GM12878 (cell line): ENCODE results near the gene HK2.

ENCODE experiments used
- ASH2L ChIP-seq: fragments of 300-600, 200-600 bp; sonication (generic); IDR thresholded peaks from 2 replicates; pipeline ENCODE4 v1.6.1; 2017; ENCODE audit warnings: low read depth, mild to moderate bottlenecking, borderline replicate concordance
- NFYB ChIP-seq: IDR thresholded peaks from 2 replicates; pipeline ENCODE4 v1.6.1; 2011; ENCODE audit warnings: low read depth, mild to moderate bottlenecking, low read length, improper control_type of control experiment, moderate library complexity; ENCODE audit not compliant: insufficient read depth
- SRF ChIP-seq, 2 experiments: IDR thresholded peaks; 2 replicates each; pipeline ENCODE4 v1.6.1; 2011; ENCODE audit warnings: low read depth in 2 of 2, low read length in 2 of 2, mild to moderate bottlenecking in 1 of 2, moderate library complexity in 1 of 2
- TCF12 ChIP-seq: IDR thresholded peaks from 2 replicates; pipeline ENCODE4 v1.6.1; 2011; ENCODE audit warnings: low read depth, mild to moderate bottlenecking, low read length
- TF ChIP-seq, protein P1 (sequence below): fragments of 150-350 bp; IDR thresholded peaks from 2 replicates; pipeline ENCODE4 v1.6.1; 2016; ENCODE audit warnings: low read depth, low read length

DNA sequence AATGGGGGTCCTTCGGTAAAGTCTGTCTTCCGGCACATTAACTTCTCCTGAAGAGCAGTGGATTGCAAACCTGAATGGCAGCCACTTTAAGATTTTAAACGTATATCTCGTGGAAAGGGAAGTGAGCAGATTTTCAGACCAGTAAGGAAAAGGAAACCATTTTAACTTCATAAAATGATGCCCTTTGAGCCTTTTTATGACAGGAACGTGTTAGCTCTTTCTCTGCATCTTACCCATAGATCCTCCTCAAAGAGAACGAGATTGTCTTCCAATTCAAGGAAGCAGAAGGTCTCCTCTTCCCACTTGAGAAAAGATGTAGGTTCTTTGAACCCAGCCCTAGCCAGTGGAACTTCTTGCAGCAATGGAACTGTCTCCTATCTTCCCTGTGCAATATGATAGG lies 35.6 kb downstream of the HK2 start:
- TF ChIP-seq ASH2L (no peak), TCF12 (no peak), NFYB (no peak), SRF (IDR thresholded peaks at IDR 0.05; ENCODE audit: low read depth in 2 of 2, low read length in 2 of 2) (no peak)
- TF ChIP-seq, protein P1, sequence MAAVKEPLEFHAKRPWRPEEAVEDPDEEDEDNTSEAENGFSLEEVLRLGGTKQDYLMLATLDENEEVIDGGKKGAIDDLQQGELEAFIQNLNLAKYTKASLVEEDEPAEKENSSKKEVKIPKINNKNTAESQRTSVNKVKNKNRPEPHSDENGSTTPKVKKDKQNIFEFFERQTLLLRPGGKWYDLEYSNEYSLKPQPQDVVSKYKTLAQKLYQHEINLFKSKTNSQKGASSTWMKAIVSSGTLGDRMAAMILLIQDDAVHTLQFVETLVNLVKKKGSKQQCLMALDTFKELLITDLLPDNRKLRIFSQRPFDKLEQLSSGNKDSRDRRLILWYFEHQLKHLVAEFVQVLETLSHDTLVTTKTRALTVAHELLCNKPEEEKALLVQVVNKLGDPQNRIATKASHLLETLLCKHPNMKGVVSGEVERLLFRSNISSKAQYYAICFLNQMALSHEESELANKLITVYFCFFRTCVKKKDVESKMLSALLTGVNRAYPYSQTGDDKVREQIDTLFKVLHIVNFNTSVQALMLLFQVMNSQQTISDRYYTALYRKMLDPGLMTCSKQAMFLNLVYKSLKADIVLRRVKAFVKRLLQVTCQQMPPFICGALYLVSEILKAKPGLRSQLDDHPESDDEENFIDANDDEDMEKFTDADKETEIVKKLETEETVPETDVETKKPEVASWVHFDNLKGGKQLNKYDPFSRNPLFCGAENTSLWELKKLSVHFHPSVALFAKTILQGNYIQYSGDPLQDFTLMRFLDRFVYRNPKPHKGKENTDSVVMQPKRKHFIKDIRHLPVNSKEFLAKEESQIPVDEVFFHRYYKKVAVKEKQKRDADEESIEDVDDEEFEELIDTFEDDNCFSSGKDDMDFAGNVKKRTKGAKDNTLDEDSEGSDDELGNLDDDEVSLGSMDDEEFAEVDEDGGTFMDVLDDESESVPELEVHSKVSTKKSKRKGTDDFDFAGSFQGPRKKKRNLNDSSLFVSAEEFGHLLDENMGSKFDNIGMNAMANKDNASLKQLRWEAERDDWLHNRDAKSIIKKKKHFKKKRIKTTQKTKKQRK: no peak
